BE2C (cell line): Measurements from ENCODE around the gene SUPT16H.

Experiments used
- DNase-seq: peaks from one replicate; pipeline ENCODE4 v3.0.0-alpha.2; 2020
- H3K27me3 ChIP-seq: fragments of 250-450 bp; sonication (Bioruptor Pico); 2 replicates; pipeline ENCODE4 v1.5.1; 2020; ENCODE audit warnings: mild to moderate bottlenecking
- H3K36me3 ChIP-seq: fragments of 250-450 bp; sonication (Bioruptor Pico); 2 replicates; pipeline ENCODE4 v1.5.1; 2020; ENCODE audit warnings: mild to moderate bottlenecking
- H3K4me1 ChIP-seq: fragments of 250-450 bp; sonication (Bioruptor Pico); 2 replicates; pipeline ENCODE4 v1.5.1; 2020
- H3K4me3 ChIP-seq: 2 replicates; pipeline ENCODE4 v1.5.1; 2011; ENCODE audit warnings: low read depth, low read length
- H3K9me3 ChIP-seq: fragments of 250-450 bp; sonication (Bioruptor Pico); 2 replicates; pipeline ENCODE4 v1.5.1; 2020
- CTCF ChIP-seq: IDR thresholded peaks from 2 replicates; pipeline ENCODE4 v1.5.1; 2012; ENCODE audit warnings: mild to moderate bottlenecking, low read depth, low read length

Gene SUPT16H

GRCh38 chr14:21332950-21333349 lies 50.9 kb downstream of the SUPT16H start:
- no peak for TF ChIP-seq CTCF
- Histone ChIP-seq H3K36me3 (no peaks in the 10 kb centered on the region), H3K4me1 (no peaks in the 10 kb centered on the region), H3K27me3 (no peaks in the 10 kb centered on the region), H3K4me3 (no peak overlapping the region), H3K9me3 (no peaks in the 10 kb centered on the region)
- no peak for DNase-seq

- Histone ChIP-seq H3K27me3 (no peaks in the 10 kb centered on the region), H3K9me3 (no peaks in the 10 kb centered on the region), H3K4me3 (no peak overlapping the region), H3K4me1 (no peaks in the 10 kb centered on the region), H3K36me3 (no peaks in the 10 kb centered on the region)
- no peak for DNase-seq
- no peak for TF ChIP-seq CTCF
Measured at GRCh38 chr14:21326972-21327371, 56.8 kb downstream of the SUPT16H start.

GRCh38 chr14:21322716-21323115 lies 61.1 kb downstream of the SUPT16H start:
- Histone ChIP-seq H3K36me3 (no peaks in the 10 kb centered on the region), H3K4me3 (no peak overlapping the region), H3K9me3 (no peaks in the 10 kb centered on the region), H3K4me1 (no peaks in the 10 kb centered on the region), H3K27me3 (no peaks in the 10 kb centered on the region)
- no peak for TF ChIP-seq CTCF
- DNase-seq = no peak

GRCh38 chr14:21320913-21321312 lies 62.9 kb downstream of the SUPT16H start:
- H3K4me3 ChIP-seq = no peak overlapping the region
- no peak for TF ChIP-seq CTCF
- no peaks in the 10 kb centered on the region for H3K9me3 ChIP-seq
- DNase-seq = no peak
- H3K27me3 ChIP-seq = no peaks in the 10 kb centered on the region
- H3K4me1 ChIP-seq = no peaks in the 10 kb centered on the region
- H3K36me3 ChIP-seq = no peaks in the 10 kb centered on the region; the same call in 1 of the 2 replicates

GRCh38 chr14:21317398-21317797 lies 66.4 kb downstream of the SUPT16H start:
- H3K36me3 ChIP-seq = no peaks in the 10 kb centered on the region; the same call in 1 of the 2 replicates
- H3K9me3 ChIP-seq = no peaks in the 10 kb centered on the region
- H3K4me1 ChIP-seq = no peaks in the 10 kb centered on the region
- no peak overlapping the region for H3K4me3 ChIP-seq
- no peak for DNase-seq
- no peak for TF ChIP-seq CTCF
- H3K27me3 ChIP-seq = no peaks in the 10 kb centered on the region

GRCh38 chr14:21313512-21313911 lies 70.3 kb downstream of the SUPT16H start:
- H3K4me1 ChIP-seq = peaks cover 4% of the 10 kb centered on the region; the same call in 1 of the 2 replicates
- DNase-seq = no peak
- H3K27me3 ChIP-seq = no peaks in the 10 kb centered on the region
- H3K36me3 ChIP-seq = no peaks in the 10 kb centered on the region; the same call in 1 of the 2 replicates
- H3K4me3 ChIP-seq = no peak overlapping the region
- no peak for TF ChIP-seq CTCF
- no peaks in the 10 kb centered on the region for H3K9me3 ChIP-seq
